ENCODE data around the gene COG5. TPM values are rescaled to one million over a fixed set of nuclear protein-coding genes. Genes with fewer than 3 reads are reported as not detected.

The COG5 gene
- total and polyA plus RNA-seq, 2 of the 4 experiments (the other 2 are of a cell fraction) = 18.5 to 27.4 TPM

DNA sequence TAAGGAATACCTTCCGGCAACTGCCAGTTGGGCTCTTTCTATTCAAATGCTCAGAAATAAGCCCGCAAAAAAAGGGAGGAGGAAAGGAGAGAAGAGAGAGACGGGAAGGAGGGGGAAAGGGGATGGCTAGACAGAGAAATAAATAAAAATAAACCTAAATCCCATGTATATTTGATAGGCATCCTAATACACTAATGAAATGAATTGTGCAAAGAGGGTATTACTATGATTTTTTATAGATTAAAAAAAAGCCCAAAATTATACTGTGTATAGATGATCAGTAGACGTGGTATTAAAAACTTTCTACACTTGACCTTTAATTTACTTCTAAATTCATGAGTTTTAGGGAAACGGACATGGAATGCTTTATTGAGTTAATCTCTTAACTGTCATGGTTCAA lies 305.0 kb downstream of the COG5 start:
- no CpG with 5 or more reads among the region's 5 CpGs for WGBS, 2 experiments (ENCODE audit: extremely low coverage in 2 of 2, insufficient read length in 1 of 2)
- H4K8ac ChIP-seq (ENCODE audit: low read depth in 2 of 2, low read length in 2 of 2) = no peak overlapping the region
- H4K20me1 ChIP-seq (ENCODE audit: insufficient read depth, low read length) = no peaks in the 10 kb centered on the region; the same call in 1 of the 2 replicates
- in situ Hi-C loops (cut with MboI; ENCODE audit: low sequenced_read_pairs) = no loop called here
- no peak overlapping the region for H2AFZ ChIP-seq (replicated peaks; ENCODE audit: low read length, poor library complexity)
- H3K14ac ChIP-seq (replicated peaks; ENCODE audit: low read depth, low read length) = no peak overlapping the region
- intact Hi-C loops (cut with micrococcal nuclease) = loop anchor here (1.0 kb wide), 1 partner anchor 171 kb away; no protein-coding TSS in a partner anchor
- no peak overlapping the region for H3K9ac ChIP-seq (ENCODE audit: low read depth, low read length)
- H3K4me2 ChIP-seq (ENCODE audit: low read depth, low read length) = no peak overlapping the region
- H3K18ac ChIP-seq (ENCODE audit: low read depth, low read length) = no peak overlapping the region
- no peak overlapping the region for H4K91ac ChIP-seq (ENCODE audit: insufficient read depth, low read depth, low read length)
- H3K4me3 ChIP-seq (ENCODE audit: insufficient read depth, low read depth, low read length) = no peak overlapping the region
- H3K36me3 ChIP-seq (ENCODE audit: control insufficient read depth, insufficient read depth, low read length) = no peaks in the 10 kb centered on the region
- dilution Hi-C loops (cut with HindIII; ENCODE audit: low sequenced_read_pairs, unreplicated experiment) = no loop called here
- no peak overlapping the region for H3K4ac ChIP-seq (ENCODE audit: low read depth, low read length)
- ATAC-seq (ENCODE audit: low read depth) = no peak
- H2BK120ac ChIP-seq (ENCODE audit: low read depth, low read length) = no peak overlapping the region
- no peaks in the 10 kb centered on the region for H3K27me3 ChIP-seq (ENCODE audit: control insufficient read depth, insufficient read depth, low read length)
- H4K5ac ChIP-seq (ENCODE audit: low read depth, low read length) = no peak overlapping the region
- no peak overlapping the region for H3K27ac ChIP-seq (ENCODE audit: insufficient read depth, low read length)
- no peak overlapping the region for H2BK15ac ChIP-seq (ENCODE audit: low read depth, low read length)
- H2AK9ac ChIP-seq (replicated peaks; ENCODE audit: low read depth, low read length, poor library complexity) = no peak overlapping the region
- ChIA-PET POLR2A (ENCODE audit: unreplicated experiment) (no interaction called here), CTCF (no interaction called here)
- no peak overlapping the region for H2BK20ac ChIP-seq (ENCODE audit: low read depth, low read length)
- BruUV-seq (replicated peaks) = no TSS peak
- no peaks in the 10 kb centered on the region for H3K9me3 ChIP-seq (ENCODE audit: control insufficient read depth, insufficient read depth, low read length)
- no peak overlapping the region for H3K56ac ChIP-seq (ENCODE audit: extremely low read depth, insufficient read depth, low read length)
- no peak overlapping the region for H2AK5ac ChIP-seq (ENCODE audit: low read depth, low read length)
- H3K79me1 ChIP-seq (ENCODE audit: low read depth in 1 of 2, low read length in 2 of 2) = no peaks in the 10 kb centered on the region
- no peak for DNase-seq
- H2BK5ac ChIP-seq (ENCODE audit: low read depth, low read length, poor library complexity, severe bottlenecking) = no peak overlapping the region
- no peaks in the 10 kb centered on the region for H3K9me1 ChIP-seq (ENCODE audit: insufficient read depth, low read length)
- no peak overlapping the region for H3K23ac ChIP-seq (ENCODE audit: low read depth, low read length)
- TF ChIP-seq, protein P1, sequence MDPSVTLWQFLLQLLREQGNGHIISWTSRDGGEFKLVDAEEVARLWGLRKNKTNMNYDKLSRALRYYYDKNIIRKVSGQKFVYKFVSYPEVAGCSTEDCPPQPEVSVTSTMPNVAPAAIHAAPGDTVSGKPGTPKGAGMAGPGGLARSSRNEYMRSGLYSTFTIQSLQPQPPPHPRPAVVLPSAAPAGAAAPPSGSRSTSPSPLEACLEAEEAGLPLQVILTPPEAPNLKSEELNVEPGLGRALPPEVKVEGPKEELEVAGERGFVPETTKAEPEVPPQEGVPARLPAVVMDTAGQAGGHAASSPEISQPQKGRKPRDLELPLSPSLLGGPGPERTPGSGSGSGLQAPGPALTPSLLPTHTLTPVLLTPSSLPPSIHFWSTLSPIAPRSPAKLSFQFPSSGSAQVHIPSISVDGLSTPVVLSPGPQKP (IDR thresholded peaks at IDR 0.05; ENCODE audit: borderline replicate concordance, low read depth, low read length) = no peak
- TF ChIP-seq, protein P2, sequence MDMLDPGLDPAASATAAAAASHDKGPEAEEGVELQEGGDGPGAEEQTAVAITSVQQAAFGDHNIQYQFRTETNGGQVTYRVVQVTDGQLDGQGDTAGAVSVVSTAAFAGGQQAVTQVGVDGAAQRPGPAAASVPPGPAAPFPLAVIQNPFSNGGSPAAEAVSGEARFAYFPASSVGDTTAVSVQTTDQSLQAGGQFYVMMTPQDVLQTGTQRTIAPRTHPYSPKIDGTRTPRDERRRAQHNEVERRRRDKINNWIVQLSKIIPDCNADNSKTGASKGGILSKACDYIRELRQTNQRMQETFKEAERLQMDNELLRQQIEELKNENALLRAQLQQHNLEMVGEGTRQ (IDR thresholded peaks at IDR 0.05; ENCODE audit: low read depth, low read length) = no peak
- TF ChIP-seq FOS (IDR thresholded peaks at IDR 0.05; ENCODE audit: low read depth, low read length) (no peak), CHD1 (IDR thresholded peaks at IDR 0.05; ENCODE audit: low read depth, low read length) (no peak), POLR2A (IDR thresholded peaks at IDR 0.05; ENCODE audit: low read depth, low read length) (no peak), MAZ (IDR thresholded peaks at IDR 0.05; ENCODE audit: borderline replicate concordance, low read depth, low read length) (no peak), SMC3 (IDR thresholded peaks at IDR 0.05; ENCODE audit: low read depth, low read length) (no peak), NFE2L2 (IDR thresholded peaks at IDR 0.05; ENCODE audit: low read depth, low read length) (no peak)
- H3K4me1 ChIP-seq (ENCODE audit: control insufficient read depth, insufficient read depth, low read length) = no peaks in the 10 kb centered on the region

All from IMR-90 (cell line).